Measurements from ENCODE around the gene GRK6.

GRK6 gene

GRCh38 chr5:177426566-177427210, at the start of gene GRK6:
TSS of gene GRK6 (plus strand) at chr5:177426676. CDS start at chr5:177426846, 170 bp downstream.
- no peak for DNase-seq

GRCh38 chr5:177377851-177378776, 48.4 kb upstream of the GRK6 start:
- no peak for DNase-seq

- DNase-seq, result no peak
Observed at GRCh38 chr5:177378884-177379883, 47.3 kb upstream of the GRK6 start.

- no peak for DNase-seq
Observed at GRCh38 chr5:177380805-177381126, 45.7 kb upstream of the GRK6 start.

- DNase-seq, result peak; percentile 70
Observed at GRCh38 chr5:177382423-177383029, 44.0 kb upstream of the GRK6 start.

- no peak for DNase-seq
Observed at GRCh38 chr5:177383181-177383580, 43.3 kb upstream of the GRK6 start.

GRCh38 chr5:177384134-177384533, 42.3 kb upstream of the GRK6 start, which contains the start of gene SLC34A1:
TSS of gene SLC34A1 (plus strand) at chr5:177384434. CDS start at chr5:177385742, 1,308 bp downstream.
- no peak for DNase-seq

- no peak for DNase-seq
Observed at GRCh38 chr5:177385720-177386119, 40.8 kb upstream of the GRK6 start.

GRCh38 chr5:177386542-177386941, 39.9 kb upstream of the GRK6 start:
- DNase-seq, result no peak

- DNase-seq, result no peak
Observed at GRCh38 chr5:177387405-177387804, 39.1 kb upstream of the GRK6 start.

- no peak for DNase-seq
Observed at GRCh38 chr5:177388521-177389052, 37.9 kb upstream of the GRK6 start.

GRCh38 chr5:177389241-177390169, 37.0 kb upstream of the GRK6 start:
- no peak for DNase-seq

- DNase-seq, result peak; percentile 91
Observed at GRCh38 chr5:177390363-177391300, 35.8 kb upstream of the GRK6 start.

- DNase-seq, result no peak
Observed at GRCh38 chr5:177392765-177393164, 33.7 kb upstream of the GRK6 start.

- no peak for DNase-seq
Observed at GRCh38 chr5:177393206-177393765, 33.2 kb upstream of the GRK6 start.

GRCh38 chr5:177393990-177394389, 32.5 kb upstream of the GRK6 start:
- no peak for DNase-seq

GRCh38 chr5:177396078-177396477, 30.4 kb upstream of the GRK6 start:
- DNase-seq, result no peak

GRCh38 chr5:177396807-177397206, 29.7 kb upstream of the GRK6 start:
- DNase-seq, result no peak

GRCh38 chr5:177397875-177398390, 28.5 kb upstream of the GRK6 start:
- DNase-seq, result no peak

All from right forelimb (tissue), 1 donor.